ENCODE data around the gene UTF1.
"Not testable (repeated sequence)": the region's sequence is repeated elsewhere in the genome, so short reads cannot be mapped to it uniquely, and the experiment has no call there.

Gene UTF1

DNA sequence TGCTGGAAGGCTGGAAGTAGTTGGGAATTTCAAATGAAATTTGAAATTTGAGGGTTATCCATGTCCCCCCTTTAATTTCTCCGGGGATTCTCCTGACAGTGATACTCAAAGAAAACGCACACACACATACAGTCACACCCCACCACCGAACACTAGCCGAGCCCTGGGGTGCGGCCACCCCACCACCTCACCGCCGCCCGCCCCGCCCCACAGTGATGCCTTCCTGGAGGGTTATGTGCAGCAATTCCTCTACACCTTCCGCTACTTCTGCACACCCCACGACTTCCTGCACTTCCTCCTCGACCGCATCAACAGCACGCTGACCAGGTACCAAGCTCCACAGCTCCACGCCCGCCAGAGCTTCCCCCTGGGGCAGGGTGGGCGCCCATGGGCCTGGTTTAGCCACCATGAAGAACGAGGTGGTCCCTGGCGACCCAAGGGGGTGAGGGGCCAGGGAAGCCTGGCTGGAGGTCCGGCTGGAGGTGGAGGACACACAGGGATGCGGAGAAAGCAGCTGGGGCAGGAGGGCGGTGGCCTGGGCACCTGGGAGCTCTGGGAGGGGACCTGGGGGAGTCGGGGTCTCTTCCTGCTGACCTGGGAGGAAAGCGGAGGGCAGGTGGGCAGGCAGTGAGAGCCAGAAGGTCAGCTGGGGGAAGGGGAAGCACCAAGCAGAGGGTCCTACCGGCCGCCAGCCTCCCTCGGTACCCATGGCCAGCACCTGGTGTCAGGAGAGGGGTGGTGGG lies 19.4 kb upstream of the UTF1 start:
- no peak for DNase-seq

DNA sequence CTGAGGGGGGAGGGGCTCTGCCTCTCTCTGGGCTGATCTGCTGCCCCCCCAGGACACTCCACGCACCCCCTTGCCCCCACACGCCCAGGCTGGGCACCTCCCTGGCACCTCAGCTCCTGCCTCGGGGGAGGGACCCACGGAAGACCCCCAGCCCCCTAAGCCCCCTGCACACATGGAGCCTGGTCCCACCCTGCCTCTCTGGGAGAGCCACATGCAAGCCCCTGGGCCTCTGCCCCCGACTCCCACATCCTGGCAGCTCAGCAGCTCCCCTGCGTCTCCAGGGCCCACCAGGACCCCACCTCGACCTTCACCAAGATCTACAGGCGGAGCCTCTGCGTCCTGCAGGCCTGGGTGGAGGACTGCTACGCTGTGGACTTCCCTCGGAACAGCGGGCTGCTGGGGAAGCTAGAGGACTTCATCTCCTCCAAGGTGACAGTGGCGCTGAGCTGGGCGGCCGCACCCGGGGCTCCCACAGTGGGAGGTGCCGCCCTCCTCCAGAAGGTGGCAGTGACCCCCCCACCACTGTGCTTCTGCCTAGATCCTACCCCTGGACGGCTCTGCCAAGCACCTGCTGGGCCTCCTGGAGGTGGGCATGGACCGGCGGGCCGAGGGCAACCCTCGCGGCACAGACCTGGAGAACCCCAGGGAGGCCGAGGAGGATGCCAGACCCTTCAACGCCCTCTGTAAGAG lies 18.7 kb upstream of the UTF1 start:
- no peak for DNase-seq

DNA sequence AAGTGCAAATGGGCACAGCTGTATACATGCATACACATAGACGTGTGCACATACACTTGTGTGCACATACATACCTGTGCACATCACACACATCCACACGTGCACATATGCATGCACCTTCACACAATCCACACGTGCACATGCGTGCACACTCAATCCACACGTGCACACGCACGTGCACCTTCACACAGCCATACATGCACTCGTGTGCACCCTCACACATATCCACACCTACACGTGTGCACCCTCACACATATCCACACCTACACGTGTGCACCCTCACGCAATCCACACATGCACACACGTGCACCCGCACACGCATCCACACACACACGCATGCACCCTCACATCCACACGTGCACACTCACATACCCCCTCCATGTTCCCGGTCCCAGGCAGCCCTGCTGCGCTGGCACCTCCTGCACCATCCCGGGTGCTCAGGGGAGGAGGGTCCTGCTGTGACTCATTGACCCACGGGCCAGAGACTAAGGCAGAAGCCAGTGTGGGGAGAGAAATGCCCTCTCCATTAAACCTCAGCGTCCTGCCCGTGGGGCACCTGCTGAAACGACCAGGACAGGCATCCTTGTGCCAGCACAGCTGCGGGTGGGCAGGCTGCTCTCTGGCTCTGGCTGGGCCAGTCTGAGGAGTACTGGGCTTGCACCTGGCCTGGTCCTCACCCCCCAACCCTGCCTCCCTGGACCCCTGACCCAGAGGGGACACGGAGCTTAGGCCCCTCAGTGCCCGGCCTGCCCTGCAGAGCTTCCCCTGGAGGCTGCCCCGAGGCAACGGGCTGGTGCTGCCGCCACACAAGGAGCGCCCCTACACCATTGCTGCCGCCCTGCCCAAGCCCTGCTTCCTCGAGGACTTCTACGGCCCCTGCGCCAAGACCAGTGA lies 17.8 kb upstream of the UTF1 start:
- DNase-seq, result no peak

DNA sequence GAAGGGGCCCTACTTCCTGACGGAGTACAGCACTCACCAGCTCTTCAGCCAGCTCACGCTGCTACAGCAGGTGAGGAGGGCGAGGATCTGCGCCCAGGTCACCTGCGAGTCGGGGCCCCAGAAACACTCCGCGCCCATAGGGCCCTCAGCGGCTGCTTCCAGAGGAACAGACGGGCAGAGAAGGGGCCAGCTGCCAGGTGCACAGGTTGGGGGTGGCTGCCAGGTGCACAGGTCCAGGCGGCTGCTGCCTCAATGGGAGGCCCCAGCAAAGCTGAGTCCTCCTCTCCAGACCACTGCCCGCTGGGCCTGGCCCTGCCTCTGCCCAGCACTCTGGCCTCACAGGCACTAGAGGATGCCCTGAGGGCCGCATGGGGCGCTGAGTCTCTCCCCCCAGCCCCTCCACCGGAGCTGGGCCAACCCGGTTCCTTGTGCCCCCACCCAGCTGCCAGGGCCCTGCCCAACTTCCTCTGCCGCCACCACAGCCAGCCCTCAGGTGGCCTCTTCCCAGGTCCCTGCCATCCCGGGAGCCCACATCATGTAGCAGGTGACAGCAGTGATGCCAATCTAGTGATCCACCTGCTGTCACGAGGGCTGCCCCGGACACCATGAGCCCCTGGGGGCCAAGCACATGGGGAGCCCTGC lies 17.0 kb upstream of the UTF1 start:
- no peak for DNase-seq

DNA sequence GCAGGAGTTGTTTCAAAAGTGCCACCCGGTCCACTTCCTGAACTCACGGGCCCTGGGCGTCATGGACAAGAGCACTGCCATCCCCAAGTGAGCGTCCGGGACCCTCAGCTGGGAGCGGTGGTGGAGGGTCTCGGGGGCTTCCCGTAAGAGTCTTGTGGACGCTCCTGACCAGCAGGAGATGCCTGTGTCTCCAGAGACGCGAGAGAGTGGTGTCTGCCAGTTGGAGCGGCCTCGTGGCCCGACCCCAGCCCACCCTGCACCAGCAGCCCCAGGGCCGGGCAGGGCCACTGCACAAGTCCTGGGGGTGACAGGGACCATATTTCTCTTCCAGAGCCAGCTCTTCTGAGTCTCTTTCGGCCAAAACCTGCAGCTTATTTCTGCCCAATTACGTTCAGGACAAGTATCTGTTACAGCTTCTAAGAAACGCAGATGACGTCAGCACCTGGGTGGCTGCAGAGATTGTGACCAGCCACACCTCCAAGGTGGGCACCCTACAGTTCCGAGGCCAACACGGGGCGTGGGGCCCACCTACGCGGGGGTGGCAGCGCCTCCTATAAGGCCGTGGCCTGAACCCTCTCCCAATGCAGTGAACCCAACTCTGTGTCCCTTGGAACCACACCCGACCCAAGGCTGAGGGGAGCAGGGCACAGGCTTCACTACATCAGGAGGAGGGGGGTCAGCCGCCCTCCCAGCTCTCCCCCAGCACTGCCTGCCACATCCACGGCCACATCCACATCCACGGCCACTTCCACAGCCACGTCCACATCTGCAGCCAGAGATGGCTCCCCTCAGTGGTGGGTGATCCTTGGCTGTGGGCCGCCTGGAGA lies 16.2 kb upstream of the UTF1 start:
- no peak for DNase-seq

DNA sequence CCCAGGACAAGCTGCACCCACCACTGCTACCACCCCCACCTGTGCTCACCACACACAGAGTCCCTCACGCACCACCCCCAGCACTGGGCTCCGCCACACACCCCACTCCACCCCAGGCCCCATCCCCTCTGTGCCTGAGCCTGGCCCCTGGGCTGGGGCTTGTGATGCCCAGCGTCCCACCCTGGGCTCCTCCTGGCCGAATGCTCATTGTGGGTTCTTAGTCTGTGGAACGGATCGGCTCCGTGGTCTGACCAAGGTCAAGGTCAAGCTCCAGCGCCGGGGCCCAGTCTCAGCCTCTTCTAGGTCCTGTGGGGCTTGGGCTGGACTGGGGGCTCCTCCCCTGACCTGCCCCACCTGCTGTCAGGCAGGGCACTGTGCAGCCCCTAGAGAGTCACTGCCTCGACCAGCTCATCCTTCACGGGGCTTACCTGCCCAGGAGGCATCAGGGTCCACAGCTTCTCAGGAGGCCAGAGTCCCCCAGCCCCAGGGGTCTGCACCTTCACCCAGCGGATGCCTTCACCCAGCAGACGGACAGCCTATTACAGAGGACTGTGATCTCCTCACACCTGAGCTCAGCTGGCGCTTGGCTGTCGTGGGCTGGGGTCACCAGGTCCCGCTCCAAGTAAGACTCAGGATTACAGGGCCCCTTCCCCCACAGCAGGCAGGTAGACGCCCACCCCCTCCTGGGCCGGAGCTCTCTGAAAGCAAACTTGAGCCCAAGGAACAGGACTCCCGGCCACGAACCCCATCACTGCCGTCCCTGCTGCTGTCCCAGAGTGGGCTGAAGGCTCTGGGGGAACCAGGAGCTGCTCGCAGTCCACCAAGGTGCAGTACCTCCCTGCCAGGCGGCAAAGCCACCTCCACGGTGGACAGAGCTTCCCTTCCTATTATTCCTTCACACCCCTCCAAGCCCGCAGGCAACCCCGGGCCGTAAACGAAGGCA lies 15.3 kb upstream of the UTF1 start:
- DNase-seq, result no peak

DNA sequence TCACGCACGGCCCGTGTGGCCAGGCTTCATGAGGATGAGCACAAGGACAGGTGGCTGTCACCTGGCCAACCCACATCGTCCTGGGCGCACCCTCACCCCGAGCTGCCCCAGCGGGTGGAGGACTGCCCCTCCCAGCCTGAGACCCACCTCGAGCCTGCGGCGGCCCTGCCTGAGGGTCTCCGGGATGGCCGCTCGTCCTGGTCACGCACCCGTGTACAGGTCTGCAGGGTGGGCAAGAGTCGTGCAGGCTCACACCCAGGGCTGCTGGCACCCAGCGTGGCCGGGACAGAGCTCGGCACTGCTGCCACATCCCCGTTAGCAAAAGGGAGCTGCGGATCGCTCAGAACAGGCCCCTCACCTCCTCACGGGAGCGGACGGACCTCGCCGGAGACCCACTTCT lies 14.4 kb upstream of the UTF1 start:
- DNase-seq, result no peak

DNA sequence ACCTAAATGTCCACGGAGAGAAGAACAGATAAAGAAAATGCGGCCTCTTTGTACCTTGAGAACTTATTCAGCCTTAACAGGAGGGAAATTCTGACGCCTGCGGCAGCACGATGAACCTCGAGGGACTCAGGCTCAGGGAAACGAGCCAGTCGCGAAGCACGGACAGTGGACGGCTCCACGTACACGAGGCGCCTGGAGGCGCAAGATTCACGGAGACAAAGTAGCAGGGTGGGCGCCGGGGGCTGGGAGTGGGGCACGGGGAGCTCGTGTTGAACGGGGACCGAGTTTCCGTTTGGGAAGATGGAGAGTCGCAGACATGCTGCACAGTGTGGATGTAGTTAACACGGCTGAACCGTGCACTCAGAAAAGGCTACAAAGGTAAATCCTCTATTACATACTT lies 13.2 kb upstream of the UTF1 start:
- no peak for DNase-seq

DNA sequence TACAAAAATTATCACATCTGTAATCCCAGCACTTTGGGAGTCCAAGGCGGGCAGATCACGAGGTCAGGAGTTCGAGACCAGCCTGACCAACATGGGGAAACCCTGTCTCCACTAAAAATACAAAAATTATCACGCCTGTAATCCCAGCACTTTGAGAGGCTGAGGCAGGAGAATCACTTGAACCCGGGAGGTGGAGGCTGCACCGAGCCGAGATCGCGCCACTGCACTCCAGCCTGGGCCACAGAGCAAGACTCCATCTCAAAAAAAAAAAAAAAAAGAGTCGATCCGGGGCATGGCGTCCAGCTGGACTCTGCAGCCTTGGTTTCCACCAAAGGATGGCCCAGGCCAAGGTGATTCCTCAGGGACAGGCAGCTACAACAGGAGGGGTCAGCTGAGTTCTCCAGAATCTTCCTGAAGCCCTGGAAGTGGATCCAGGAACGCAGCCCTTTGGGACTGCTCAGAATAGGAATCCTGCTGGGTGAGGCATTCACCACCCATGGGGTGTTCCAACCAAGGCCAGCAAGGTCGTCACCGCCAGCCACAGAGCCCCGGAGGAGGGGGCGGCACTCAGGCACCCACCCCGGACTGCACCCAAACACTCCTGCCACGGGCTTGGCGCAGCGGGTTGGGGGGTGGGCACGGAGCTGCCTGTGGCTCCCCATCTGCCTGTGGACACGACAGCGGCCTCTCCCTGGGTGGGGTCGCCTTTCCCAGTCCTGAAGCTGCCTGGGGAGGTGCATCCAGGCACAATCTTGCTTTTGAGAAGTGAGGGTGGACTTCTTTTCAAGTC lies 12.0 kb upstream of the UTF1 start:
- DNase-seq, result no peak

DNA sequence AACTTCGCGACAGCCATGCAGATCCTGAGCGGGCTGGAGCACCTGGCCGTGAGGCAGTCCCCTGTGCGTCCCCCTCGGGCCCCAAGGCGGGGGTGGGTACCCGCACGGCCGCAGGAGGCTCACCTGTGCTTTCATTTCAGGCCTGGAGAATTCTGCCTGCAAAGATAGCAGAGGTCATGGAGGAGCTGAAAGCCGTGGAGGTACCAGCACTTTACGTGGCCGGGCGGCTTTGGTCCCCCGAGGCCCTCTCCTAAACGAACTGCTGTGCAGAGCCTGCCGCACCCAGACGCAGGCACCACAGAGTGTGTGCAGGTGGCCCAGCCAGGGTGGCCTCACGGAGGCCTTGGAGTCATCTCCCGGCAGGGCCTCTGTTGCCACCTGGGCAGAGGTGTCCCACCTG lies 11.1 kb upstream of the UTF1 start:
- no peak for DNase-seq

DNA sequence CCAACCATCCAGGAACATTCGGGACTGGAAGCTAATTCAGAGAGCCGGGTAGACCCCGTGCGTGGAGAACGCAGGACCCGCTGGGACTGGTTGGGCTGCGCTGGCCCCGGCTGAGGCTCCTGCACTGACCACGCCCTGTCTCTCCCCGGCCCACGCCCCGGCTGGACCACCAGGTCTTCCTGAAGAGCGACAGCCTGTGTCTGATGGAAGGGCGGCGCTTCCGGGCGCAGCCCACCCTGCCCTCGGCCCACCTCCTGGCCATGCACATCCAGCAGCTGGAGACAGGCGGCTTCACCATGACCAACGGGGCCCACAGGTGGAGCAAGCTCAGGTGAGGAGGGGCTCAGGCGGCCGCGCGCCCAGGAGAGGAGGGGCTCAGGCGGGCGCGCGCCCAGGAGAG lies 10.2 kb upstream of the UTF1 start:
- no peak for DNase-seq

DNA sequence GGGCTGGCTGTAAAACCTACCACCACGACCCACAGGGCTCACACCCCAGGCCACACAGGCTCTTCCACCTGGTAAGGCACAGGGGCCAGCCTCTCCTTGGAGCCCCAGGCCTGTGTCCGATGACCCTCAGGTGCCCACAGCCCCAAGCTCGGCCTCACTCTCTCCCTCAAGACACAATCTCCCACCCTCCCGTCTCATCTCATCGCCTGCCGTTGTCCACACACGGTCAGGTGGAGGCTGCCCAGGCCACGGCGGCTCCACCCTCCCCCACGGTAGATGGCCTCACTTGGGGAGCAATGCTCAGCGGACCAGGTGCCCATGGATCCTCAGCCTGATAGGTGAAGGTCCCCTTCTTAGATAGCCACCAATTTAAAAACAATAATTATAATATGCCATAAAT lies 8.7 kb upstream of the UTF1 start:
- DNase-seq, result no peak

DNA sequence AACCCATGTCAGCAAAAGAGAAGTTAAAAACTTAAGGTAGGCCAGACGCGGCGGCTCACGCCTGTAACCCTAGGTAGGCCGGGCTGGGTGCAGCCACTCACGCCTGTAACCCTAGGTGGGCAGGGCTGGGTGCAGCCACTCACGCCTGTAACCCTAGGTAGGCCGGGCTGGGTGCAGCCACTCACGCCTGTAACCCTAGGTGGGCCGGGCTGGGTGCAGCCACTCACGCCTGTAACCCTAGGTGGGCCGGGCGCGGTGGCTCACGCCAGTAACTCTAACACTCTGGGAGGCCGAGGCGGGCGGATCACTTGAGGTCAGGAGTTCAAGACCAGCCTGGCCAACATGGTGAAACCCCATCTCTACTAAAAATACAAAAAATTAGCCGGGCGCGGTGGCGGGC lies 8.3 kb upstream of the UTF1 start:
- not testable (repeated sequence) for DNase-seq

DNA sequence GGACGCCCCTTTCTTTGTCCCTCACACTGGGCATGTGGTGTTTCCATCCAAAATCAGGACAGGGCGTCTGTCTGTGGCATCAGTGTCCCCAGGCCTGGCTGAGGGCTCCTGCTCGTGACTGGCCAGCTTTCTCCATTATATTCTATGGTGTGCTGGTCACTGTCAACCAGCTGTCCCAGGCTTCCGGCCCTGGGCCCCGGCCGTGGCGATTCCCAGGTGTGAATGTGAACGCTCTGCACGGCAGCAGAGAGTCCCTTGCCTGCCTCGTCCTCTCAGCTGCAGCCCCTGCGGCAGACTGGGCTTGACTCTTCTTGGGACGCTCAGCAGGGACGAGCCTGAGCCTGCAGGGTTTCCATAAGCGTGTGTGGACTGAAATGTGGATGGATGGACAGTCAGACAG lies 5.9 kb upstream of the UTF1 start:
- DNase-seq, result no peak

DNA sequence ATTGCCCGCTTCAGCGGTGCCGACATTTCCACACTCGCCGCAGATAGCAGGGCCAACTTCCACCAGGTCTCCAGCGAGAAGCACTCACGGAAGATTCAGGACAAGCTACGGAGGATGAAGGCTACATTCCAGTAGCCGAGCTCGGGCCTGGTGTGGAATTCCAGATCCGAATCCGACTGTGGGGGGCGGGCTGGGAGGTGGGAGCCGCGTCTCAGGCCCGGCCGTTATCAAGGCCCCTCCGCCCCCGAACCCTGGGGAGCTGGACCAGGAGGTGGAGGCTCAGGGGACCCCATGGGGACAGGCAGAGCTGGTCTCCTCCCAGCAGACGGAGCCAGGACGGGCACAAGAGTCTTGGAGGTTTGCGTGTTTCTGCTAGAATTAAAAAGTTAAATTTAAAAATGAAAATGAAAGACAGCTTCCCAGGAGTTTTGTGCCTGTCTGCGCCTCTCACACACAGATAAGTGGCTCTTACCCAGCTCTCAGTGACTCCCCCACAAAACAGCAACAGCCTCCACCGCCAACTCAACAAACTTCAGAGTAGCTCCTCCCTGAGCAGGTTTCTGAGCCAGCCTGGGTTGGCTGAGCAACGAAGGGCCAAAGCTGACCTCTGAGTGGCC lies 5.2 kb upstream of the UTF1 start:
- no peak for DNase-seq

DNA sequence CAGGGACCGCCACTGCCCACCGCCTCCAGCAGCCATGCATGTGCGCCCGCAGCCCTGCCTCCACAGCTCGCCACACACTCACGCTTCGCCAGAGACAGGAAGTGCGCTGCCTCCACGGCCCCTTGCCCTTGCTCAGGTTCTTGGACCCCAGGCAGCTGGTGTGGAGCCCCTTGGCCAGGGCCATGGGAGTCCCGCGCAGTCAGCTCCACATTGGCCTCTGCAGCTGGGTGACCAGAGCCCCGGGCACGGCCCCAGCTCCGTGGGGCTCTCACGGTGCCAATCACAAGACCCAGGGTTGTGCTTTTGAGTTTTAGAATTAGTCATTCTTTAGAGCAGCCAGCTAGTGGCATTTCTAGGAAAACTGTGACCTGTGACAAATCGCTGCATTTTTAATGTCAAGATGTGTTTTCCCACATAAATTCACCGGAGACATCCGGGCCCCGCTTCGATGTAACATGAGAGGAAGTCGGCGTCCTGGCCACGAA lies 4.3 kb upstream of the UTF1 start:
- DNase-seq, result no peak

DNA sequence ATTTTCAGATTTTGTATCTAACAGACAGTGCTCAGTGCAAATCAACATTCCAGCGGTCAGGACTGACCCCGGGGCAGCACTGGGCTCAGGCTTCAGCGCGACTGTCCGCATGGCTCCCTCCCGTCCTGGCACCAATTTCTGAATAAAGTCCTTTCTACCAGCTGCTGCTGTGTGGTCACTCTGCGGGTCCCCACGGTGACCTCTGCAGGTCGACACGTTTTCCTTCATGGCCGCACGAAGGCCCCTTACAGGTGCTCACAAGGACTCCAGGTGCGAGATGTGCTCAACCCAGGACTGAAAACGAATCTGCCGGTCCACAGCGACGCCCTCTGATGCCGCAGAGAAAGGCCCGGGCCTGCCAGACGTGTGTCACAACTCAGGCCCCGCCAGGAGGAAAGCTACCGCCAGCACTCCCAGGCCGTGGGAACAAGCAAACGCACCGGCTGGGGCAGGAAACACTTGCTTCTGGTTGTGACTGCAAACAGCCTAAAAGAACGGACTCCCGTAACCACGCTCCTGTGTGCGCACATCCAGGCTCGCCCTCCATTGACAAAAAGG lies 3.7 kb upstream of the UTF1 start:
- DNase-seq, result no peak

DNA sequence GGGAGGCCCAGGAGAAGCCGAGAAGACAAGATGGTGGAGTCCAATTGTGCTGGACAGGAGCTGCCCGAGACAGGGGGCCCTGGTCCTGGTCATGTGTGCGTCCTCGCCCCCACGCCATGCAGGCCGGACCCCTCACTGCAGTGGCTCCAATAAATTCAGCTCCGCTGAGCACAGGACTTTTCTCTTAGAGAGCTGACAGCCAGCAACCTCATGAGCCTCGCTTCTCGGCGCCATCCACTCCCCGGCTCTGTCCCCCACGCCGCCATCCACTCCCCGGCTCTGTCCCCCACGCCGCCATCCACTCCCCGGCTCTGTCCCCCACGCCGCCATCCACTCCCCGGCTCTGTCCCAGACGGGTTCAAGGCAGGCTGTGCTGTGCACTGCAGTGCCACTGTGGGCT lies 2.8 kb upstream of the UTF1 start:
- no peak for DNase-seq

DNA sequence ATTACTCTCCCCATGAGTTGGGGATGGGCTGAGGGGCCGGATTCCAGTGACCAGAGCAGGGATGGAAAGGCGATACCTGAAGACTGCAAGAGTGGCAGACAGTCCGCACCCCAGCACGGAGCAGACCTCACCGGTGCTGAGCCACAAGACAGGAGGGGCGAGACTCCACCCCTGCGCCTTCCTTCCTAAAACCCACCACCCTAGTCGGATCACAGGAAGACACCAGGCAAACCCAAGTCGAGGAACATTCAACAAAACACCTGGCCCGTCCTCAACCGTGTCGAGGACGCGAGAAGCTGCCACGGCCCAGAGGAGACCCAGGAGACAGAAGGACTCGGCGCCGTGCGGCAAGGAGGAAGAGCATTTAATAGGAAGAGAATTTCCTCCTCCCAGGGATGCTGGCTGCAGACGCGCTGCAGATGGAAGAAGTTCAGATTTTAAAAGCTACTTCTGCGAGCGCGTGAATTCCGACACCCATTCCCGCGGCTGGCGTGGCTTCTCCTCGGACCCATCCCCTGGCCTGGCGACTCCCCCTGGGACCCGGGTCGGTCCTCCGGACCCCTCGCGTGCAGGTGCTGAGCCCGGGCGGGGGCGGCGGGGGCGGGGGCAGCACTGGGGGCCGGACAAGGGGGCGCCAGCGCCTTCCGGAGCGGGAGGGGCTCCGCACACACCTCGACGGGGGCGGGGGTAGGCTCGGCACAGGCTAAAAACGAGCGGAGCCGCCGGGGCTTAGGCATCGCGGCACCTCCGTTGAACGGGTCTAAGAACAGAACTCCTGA lies 563 bp upstream of the UTF1 start:
- no peak for DNase-seq
